Panc1 (cell line): ENCODE data around the gene CHAC2. TPM values are rescaled to one million over a fixed set of nuclear protein-coding genes. Genes with fewer than 3 reads are reported as not detected.

Source experiments
- ATAC-seq: fragments of 200-7000 bp; cut with Tn5 transposase; 2 replicates; pipeline ENCODE4 v1.9.1; 2020; ENCODE audit warnings: mild to moderate bottlenecking, moderate library complexity
- BruUV-seq: library from RNA; stranded (reverse); fragments of 400-500 nt; replicated peaks from 2 replicates; lab custom pipeline; 2021; lab: Mats Ljungman, UMichigan
- CTCF ChIA-PET: fragments of 300-600 bp; sonication (Branson Sonifier 250); formaldehyde crosslinking; loops from one replicate; lab custom pipeline; 2022; ENCODE audit warnings: antibody characterized with exemption; lab: Charles Lee
- POLR2A ChIA-PET: fragments of 300-600 bp; sonication (Branson Sonifier 250); formaldehyde crosslinking; loops from one replicate; lab custom pipeline; 2022; ENCODE audit warnings: antibody characterized with exemption; lab: Charles Lee
- DNase-seq: peaks from one replicate; pipeline ENCODE4 v3.0.0-alpha.2; 2010; ENCODE audit warnings: low read depth, low spot score
- H3K27ac ChIP-seq: 2 replicates; pipeline ENCODE4 v1.5.1; 2011; ENCODE audit warnings: mild to moderate bottlenecking, low read length, inconsistent platforms
- H3K27me3 ChIP-seq: fragments of 200-500 bp; sonication (Bioruptor generic); 2 replicates; pipeline ENCODE4 v1.6.0; 2014; ENCODE audit warnings: low read length, inconsistent platforms; ENCODE audit not compliant: control insufficient read depth, insufficient read depth
- H3K36me3 ChIP-seq: fragments of 200-500 bp; sonication (Bioruptor generic); 2 replicates; pipeline ENCODE4 v1.5.1; 2014; ENCODE audit warnings: inconsistent platforms, mild to moderate bottlenecking, low read length, moderate library complexity; ENCODE audit not compliant: control insufficient read depth, insufficient read depth
- H3K4me1 ChIP-seq: 2 replicates; pipeline ENCODE4 v1.5.1; 2011; ENCODE audit warnings: inconsistent platforms, mild to moderate bottlenecking, low read length, moderate library complexity; ENCODE audit not compliant: control insufficient read depth, insufficient read depth
- H3K4me3 ChIP-seq, 2 experiments: 2 replicates each; pipeline ENCODE4 v1.5.1; 2011 to 2012; ENCODE audit warnings: low read depth in 2 of 2, low read length in 2 of 2, mild to moderate bottlenecking in 2 of 2, inconsistent platforms in 1 of 2, moderate library complexity in 1 of 2
- H3K9me3 ChIP-seq: fragments of 200-500 bp; sonication (Bioruptor generic); 2 replicates; pipeline ENCODE4 v1.5.1; 2014; ENCODE audit warnings: low read depth, mild to moderate bottlenecking, inconsistent platforms, low read length, moderate library complexity; ENCODE audit not compliant: control insufficient read depth, insufficient read depth
- POLR2AphosphoS5 ChIP-seq: IDR thresholded peaks from 2 replicates; pipeline ENCODE4 v1.6.1; 2012; ENCODE audit warnings: mild to moderate bottlenecking, low read depth, low read length, moderate library complexity
- SIN3A ChIP-seq: IDR thresholded peaks from 2 replicates; pipeline ENCODE4 v1.6.1; 2012; ENCODE audit warnings: low read depth, mild to moderate bottlenecking, low read length, moderate library complexity, borderline replicate concordance; ENCODE audit not compliant: insufficient read depth
- TCF7L2 ChIP-seq: IDR thresholded peaks from 2 replicates; pipeline ENCODE4 v1.6.1; 2011; ENCODE audit warnings: mild to moderate bottlenecking, low read depth, low read length, inconsistent platforms
- in situ Hi-C: cut with HindIII; loops from 2 replicates; pipeline ENCODE4 v1.10.0; 2016; ENCODE audit warnings: low sequenced_read_pairs, low pct_unique_long_range_greater_than_20kb
- intact Hi-C: fragments of 100-400 bp; cut with micrococcal nuclease; formaldehyde crosslinking; loops from one replicate; pipeline ENCODE4 v1.10.0; 2022; ENCODE audit not compliant: unreplicated experiment
- total RNA-seq: library from RNA; stranded (reverse); gene quantifications from one replicate; pipeline ENCODE4 v1.2.1, GENCODE V29; 2021; ENCODE audit not compliant: unreplicated experiment
- TF ChIP-seq, protein P1 (sequence below), 2 experiments: IDR thresholded peaks; 2 replicates each; pipeline ENCODE4 v1.6.1; 2011 to 2012; ENCODE audit warnings: low read depth in 2 of 2, control low read depth in 1 of 2, low read length in 1 of 2, mild to moderate bottlenecking in 1 of 2, moderate library complexity in 1 of 2; ENCODE audit not compliant: insufficient read depth in 1 of 2
- TF ChIP-seq, protein P2 (sequence below): fragments of 450-650 bp; IDR thresholded peaks from 2 replicates; pipeline ENCODE4 v1.5.1; 2017; ENCODE audit warnings: mild to moderate bottlenecking

CHAC2 gene
- total RNA-seq, 1 experiment from 2014 or later = 7.6 TPM

DNA sequence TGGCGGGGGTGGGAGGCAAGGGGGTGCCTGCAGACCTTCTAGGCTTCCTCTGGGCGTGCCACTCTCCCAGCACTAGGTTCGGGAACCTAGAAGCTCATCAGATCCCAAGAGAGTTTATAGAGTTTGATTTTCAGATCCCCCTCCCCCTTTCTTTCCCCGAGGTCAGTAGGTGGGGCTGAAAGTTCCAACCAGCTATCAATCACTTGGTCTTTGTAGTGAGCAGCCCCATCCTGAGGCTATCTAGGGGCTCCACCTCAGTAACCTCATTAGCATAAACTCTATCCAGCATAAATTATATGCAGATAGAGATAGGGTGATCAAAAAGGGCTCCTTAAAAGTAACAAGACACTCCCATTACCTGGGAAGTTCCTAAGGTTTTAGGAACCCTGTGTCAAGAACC lies 52.0 kb downstream of the CHAC2 start:
- BruUV-seq = no TSS peak
- TF ChIP-seq TCF7L2 = no peak
- TF ChIP-seq SIN3A = no peak
- TF ChIP-seq, protein P1, sequence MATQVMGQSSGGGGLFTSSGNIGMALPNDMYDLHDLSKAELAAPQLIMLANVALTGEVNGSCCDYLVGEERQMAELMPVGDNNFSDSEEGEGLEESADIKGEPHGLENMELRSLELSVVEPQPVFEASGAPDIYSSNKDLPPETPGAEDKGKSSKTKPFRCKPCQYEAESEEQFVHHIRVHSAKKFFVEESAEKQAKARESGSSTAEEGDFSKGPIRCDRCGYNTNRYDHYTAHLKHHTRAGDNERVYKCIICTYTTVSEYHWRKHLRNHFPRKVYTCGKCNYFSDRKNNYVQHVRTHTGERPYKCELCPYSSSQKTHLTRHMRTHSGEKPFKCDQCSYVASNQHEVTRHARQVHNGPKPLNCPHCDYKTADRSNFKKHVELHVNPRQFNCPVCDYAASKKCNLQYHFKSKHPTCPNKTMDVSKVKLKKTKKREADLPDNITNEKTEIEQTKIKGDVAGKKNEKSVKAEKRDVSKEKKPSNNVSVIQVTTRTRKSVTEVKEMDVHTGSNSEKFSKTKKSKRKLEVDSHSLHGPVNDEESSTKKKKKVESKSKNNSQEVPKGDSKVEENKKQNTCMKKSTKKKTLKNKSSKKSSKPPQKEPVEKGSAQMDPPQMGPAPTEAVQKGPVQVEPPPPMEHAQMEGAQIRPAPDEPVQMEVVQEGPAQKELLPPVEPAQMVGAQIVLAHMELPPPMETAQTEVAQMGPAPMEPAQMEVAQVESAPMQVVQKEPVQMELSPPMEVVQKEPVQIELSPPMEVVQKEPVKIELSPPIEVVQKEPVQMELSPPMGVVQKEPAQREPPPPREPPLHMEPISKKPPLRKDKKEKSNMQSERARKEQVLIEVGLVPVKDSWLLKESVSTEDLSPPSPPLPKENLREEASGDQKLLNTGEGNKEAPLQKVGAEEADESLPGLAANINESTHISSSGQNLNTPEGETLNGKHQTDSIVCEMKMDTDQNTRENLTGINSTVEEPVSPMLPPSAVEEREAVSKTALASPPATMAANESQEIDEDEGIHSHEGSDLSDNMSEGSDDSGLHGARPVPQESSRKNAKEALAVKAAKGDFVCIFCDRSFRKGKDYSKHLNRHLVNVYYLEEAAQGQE (IDR thresholded peaks at IDR 0.05; ENCODE audit: insufficient read depth in 1 of 2, low read depth in 2 of 2, low read length in 1 of 2) = no peak
- TF ChIP-seq POLR2AphosphoS5 = no peak
- TF ChIP-seq, protein P2, sequence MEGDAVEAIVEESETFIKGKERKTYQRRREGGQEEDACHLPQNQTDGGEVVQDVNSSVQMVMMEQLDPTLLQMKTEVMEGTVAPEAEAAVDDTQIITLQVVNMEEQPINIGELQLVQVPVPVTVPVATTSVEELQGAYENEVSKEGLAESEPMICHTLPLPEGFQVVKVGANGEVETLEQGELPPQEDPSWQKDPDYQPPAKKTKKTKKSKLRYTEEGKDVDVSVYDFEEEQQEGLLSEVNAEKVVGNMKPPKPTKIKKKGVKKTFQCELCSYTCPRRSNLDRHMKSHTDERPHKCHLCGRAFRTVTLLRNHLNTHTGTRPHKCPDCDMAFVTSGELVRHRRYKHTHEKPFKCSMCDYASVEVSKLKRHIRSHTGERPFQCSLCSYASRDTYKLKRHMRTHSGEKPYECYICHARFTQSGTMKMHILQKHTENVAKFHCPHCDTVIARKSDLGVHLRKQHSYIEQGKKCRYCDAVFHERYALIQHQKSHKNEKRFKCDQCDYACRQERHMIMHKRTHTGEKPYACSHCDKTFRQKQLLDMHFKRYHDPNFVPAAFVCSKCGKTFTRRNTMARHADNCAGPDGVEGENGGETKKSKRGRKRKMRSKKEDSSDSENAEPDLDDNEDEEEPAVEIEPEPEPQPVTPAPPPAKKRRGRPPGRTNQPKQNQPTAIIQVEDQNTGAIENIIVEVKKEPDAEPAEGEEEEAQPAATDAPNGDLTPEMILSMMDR = no peak
- no peaks in the 10 kb centered on the region for H3K9me3 ChIP-seq
- DNase-seq (no peak), ATAC-seq (no peak)
- in situ Hi-C loops = no loop called here
- H3K27ac ChIP-seq = no peak overlapping the region
- CTCF ChIA-PET = no interaction called here
- no peaks in the 10 kb centered on the region for H3K27me3 ChIP-seq
- intact Hi-C loops = no loop called here
- POLR2A ChIA-PET = no interaction called here
- no peak overlapping the region for H3K4me3 ChIP-seq
- H3K4me1 ChIP-seq = no peaks in the 10 kb centered on the region
- peaks cover 18% of the 10 kb centered on the region for H3K36me3 ChIP-seq

DNA sequence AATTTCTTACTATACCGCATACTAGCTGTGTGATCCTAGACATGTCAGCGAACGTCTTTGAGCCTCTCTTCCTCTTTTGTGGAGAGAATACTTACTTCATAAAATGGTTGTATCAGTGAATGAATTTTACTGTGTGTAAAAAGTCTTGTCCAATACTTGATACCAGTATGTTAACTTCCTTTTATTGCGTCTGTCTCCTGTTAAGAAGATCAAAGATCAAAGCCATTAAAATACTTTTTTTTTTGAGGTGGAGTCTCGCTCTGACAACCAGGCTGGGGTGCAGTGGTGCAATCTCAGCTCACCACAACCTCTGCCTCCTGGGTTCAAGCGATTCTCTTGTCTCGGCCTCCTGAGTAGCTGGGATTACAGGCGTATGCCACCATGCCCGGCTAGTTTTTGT lies 52.4 kb downstream of the CHAC2 start:
- DNase-seq (no peak), ATAC-seq (no peak)
- in situ Hi-C loops (no loop called here), intact Hi-C loops (no loop called here)
- no peak overlapping the region for H3K27ac ChIP-seq
- peaks cover 16% of the 10 kb centered on the region for H3K36me3 ChIP-seq
- no TSS peak for BruUV-seq
- ChIA-PET POLR2A (no interaction called here), CTCF (no interaction called here)
- TF ChIP-seq POLR2AphosphoS5 (no peak), TCF7L2 (no peak), SIN3A (no peak)
- TF ChIP-seq, protein P2 = no peak
- TF ChIP-seq, protein P1 (IDR thresholded peaks at IDR 0.05; ENCODE audit: insufficient read depth in 1 of 2, low read depth in 2 of 2, low read length in 1 of 2) = no peak
- H3K9me3 ChIP-seq = no peaks in the 10 kb centered on the region
- no peaks in the 10 kb centered on the region for H3K4me1 ChIP-seq
- H3K4me3 ChIP-seq = no peak overlapping the region
- H3K27me3 ChIP-seq = no peaks in the 10 kb centered on the region
